Right lobe of liver (tissue), 6 donors: ENCODE results near the gene C19orf67. TPM values are rescaled to one million over a fixed set of nuclear protein-coding genes. Genes with fewer than 3 reads are reported as not detected.

Experiments
- ATAC-seq, 4 donors: fragments of 200-7000 bp; cut with Tn5 transposase; one replicate each; pipeline ENCODE4 v1.9.1; 2020; ENCODE audit warnings: mild to moderate bottlenecking in 4 of 4, moderate library complexity in 4 of 4
- DNase-seq, 3 donors: peaks; one replicate each; pipeline ENCODE4 v3.0.0-alpha.2; 2020
- H3K27ac ChIP-seq, 3 donors: fragments of 200-600 bp; one replicate each; pipeline ENCODE4 v1.8.0; 2022
- H3K27me3 ChIP-seq, 2 donors: fragments of 200-600 bp; one replicate each; pipeline ENCODE4 v1.8.0; 2022
- H3K36me3 ChIP-seq, 4 donors: fragments of 200-600 bp; sonication (generic) in 1 of 4; one replicate each; pipeline versions ENCODE4 v1.5.1 to v1.8.0; 2017 to 2022; ENCODE audit warnings: control low read depth in 1 of 4
- H3K4me1 ChIP-seq, 4 donors: fragments of 200-600 bp; sonication (generic) in 1 of 4; one replicate each; pipeline versions ENCODE4 v1.5.1 to v1.8.0; 2017 to 2022; ENCODE audit warnings: control low read depth in 1 of 4
- H3K4me3 ChIP-seq, 3 donors: fragments of 200-600 bp; one replicate each; pipeline ENCODE4 v1.8.0; 2022
- H3K9me3 ChIP-seq, 4 donors: fragments of 200-600 bp; sonication (generic) in 1 of 4; one replicate each; pipeline versions ENCODE4 v1.5.1 to v1.8.0; 2017 to 2022; ENCODE audit warnings: control low read depth in 1 of 4
- POLR2A ChIP-seq: fragments of 450-650 bp; IDR thresholded peaks from one replicate; pipeline ENCODE4 v1.6.1; 2017; ENCODE audit warnings: antibody characterized with exemption, mild to moderate bottlenecking
- WGBS: methylation state at CpG from one replicate; pipeline ENCODE4 v1.1.6; 2018; ENCODE audit warnings: low coverage, low lambda C conversion rate; ENCODE audit not compliant: insufficient coverage; ENCODE audit errors: missing lambda C conversion rate; 5-methylcytosine and 5-hydroxymethylcytosine counted together
- intact Hi-C, 2 donors: fragments of 100-400 bp; cut with DNase I; formaldehyde crosslinking; loops; one replicate each; pipeline versions ENCODE4 v1.11.2 to v1.14.1; 2022
- total RNA-seq, 6 experiments: library from RNA; depleted of rRNA in 2 of 6; stranded (reverse); fragments of >200 nt in 2 of 6; fragmentation: NEBNext Ultra II Directional in 3 of 6; extraction: Animal tissue kit (Norgen Biotek cat#: 25700) in 3 of 6; gene quantifications; one replicate each; pipeline versions ENCODE4 v1.1.0 to v1.2.4, GENCODE V29; 2016 to 2023
- TF ChIP-seq, protein P1 (sequence below), 4 donors: fragments of 200-600 bp in 3 of 4; fragments of 450-650 bp in 1 of 4; IDR thresholded peaks; one replicate each; pipeline versions ENCODE4 v1.5.1 to v1.8.0; 2016 to 2022; ENCODE audit warnings: antibody characterized with exemption in 4 of 4, mild to moderate bottlenecking in 2 of 4
- donor health status: DM: no; HTN: yes; CAD: no.
- donor health status: DM: no; HTN: no; CAD: no.
- donor health status: DM: no; HTN: no; CAD: no.
- donor health status: DM: no; HTN: yes; CAD: no.
- donor health status: DM: no; HTN: yes; CAD: no.

Gene C19orf67
- total RNA-seq, 6 experiments from 2014 or later: 0.27 TPM; not detected in 5

DNA sequence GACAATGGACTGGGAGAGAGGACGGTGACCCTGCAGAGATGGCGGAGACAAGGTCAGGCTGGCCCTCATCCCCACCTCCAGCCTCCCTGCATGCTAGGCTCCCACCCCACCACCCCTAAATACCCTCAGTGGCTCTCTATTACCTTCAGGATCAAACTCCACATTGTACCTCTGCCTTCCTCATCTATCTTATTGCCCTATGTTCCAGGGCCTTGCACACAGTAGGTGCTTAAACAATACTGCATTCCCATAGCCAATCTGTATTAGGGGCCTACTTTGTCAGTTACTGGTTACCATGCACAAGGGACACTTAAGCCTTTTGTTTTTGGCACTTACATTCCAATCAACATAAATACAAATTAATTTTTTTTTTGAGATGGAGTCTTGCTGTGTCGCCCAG lies 30.2 kb downstream of the C19orf67 start:
- H3K27ac ChIP-seq: no peak overlapping the region
- intact Hi-C loops: loop anchor here in 1 of 2 donors (10.0 kb wide), 1 partner anchor 171 kb away; no protein-coding TSS in a partner anchor
- TF ChIP-seq POLR2A: no peak
- TF ChIP-seq, protein P1, sequence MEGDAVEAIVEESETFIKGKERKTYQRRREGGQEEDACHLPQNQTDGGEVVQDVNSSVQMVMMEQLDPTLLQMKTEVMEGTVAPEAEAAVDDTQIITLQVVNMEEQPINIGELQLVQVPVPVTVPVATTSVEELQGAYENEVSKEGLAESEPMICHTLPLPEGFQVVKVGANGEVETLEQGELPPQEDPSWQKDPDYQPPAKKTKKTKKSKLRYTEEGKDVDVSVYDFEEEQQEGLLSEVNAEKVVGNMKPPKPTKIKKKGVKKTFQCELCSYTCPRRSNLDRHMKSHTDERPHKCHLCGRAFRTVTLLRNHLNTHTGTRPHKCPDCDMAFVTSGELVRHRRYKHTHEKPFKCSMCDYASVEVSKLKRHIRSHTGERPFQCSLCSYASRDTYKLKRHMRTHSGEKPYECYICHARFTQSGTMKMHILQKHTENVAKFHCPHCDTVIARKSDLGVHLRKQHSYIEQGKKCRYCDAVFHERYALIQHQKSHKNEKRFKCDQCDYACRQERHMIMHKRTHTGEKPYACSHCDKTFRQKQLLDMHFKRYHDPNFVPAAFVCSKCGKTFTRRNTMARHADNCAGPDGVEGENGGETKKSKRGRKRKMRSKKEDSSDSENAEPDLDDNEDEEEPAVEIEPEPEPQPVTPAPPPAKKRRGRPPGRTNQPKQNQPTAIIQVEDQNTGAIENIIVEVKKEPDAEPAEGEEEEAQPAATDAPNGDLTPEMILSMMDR (IDR thresholded peaks at IDR 0.05): no peak
- peaks cover 0 to 15% (median 6%) of the 10 kb centered on the region in 4 donors for H3K4me1 ChIP-seq
- peaks cover 0 to 13% (median 5%) of the 10 kb centered on the region in 4 donors for H3K36me3 ChIP-seq
- ATAC-seq (no peak), DNase-seq (no peak)
- no peaks in the 10 kb centered on the region for H3K9me3 ChIP-seq
- H3K4me3 ChIP-seq: no peak overlapping the region
- WGBS: 80% methylated on average over 1 of the region's 3 CpGs
- no peaks in the 10 kb centered on the region for H3K27me3 ChIP-seq

DNA sequence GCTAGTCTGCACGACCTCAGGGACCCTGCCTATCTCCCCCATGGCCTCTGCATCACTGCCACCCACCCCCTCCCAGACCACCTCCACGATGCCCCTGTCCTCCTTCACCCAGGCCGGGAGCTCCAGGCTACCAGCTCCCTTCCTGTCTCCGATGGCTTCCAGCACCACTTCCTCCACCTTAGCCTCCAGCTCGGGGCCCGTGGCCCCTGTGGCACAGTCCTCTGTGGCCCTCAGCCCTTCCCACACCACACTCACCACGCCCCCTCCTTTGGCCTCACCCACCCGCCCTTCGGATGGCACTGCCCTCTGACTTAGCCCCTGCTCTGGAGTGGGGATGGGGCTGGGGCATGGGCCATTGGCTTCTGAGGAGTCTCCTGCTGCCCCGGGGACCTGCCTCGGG lies 30.9 kb downstream of the C19orf67 start:
- peaks cover 0 to 13% (median 5%) of the 10 kb centered on the region in 4 donors for H3K36me3 ChIP-seq
- H3K27ac ChIP-seq: no peak overlapping the region
- no peak for ATAC-seq
- no peak overlapping the region for H3K4me3 ChIP-seq
- no peak for DNase-seq
- intact Hi-C loops: loop anchor here in 1 of 2 donors (10.0 kb wide), 1 partner anchor 170 kb away; no protein-coding TSS in a partner anchor
- peaks cover 0 to 8% (median 3%) of the 10 kb centered on the region in 4 donors for H3K4me1 ChIP-seq
- no peaks in the 10 kb centered on the region for H3K27me3 ChIP-seq
- TF ChIP-seq POLR2A: no peak
- TF ChIP-seq, protein P1 (IDR thresholded peaks at IDR 0.05): no peak
- 63% methylated on average over 8 of the region's 11 CpGs for WGBS
- no peaks in the 10 kb centered on the region for H3K9me3 ChIP-seq

DNA sequence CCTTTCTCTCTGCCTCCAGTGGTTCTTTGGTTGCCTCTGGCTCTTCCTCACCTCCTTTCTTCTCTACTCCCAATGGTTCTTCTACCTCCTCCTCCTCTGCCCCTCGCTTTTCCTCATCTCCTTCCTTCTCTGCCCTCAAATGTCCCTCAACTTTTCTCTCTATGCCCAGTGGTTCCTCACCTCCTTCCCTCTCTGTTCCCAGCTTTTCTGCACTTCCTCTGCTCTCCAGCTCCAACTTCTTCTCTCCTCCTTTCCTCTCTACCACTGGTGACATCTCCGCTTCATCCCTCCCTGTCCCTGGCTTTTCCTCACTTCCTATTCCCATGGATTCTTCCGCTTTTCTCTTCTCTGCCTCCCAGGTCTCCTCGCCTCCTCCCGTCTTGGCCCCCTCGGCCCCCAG lies 31.5 kb downstream of the C19orf67 start:
- Histone ChIP-seq H3K9me3 (no peaks in the 10 kb centered on the region), H3K27me3 (no peaks in the 10 kb centered on the region), H3K27ac (no peak overlapping the region), H3K36me3 (peaks cover 0 to 13% (median 5%) of the 10 kb centered on the region in 4 donors), H3K4me3 (no peak overlapping the region), H3K4me1 (peaks cover 0 to 3% (median 1%) of the 10 kb centered on the region in 4 donors)
- TF ChIP-seq POLR2A: no peak
- TF ChIP-seq, protein P1 (IDR thresholded peaks at IDR 0.05): no peak
- DNase-seq (no peak), ATAC-seq (no peak)
- 89% methylated on average over 6 of the region's 6 CpGs for WGBS
- intact Hi-C loops: loop anchor here in 1 of 2 donors (10.0 kb wide), 1 partner anchor 169 kb away; no protein-coding TSS in a partner anchor

DNA sequence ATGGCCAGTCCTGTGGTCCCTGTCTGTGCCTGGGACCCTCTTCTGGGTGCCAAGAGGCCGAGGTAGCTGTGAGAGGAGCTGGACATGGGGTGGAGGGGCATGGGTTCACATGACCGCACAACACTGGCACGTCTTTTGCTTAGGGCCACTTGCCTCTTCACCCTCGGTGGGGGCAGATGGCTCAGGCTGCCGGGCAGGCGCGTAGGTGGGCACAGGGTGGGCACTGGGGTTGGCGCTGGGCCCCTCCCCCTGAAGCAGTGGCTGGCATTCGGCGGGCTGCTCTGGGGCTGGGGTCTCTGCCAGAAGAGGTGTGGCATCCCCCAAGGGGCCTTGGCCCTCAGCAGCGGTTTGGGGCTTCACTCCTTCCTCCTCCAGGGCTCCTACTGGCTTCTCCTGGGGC lies 32.1 kb downstream of the C19orf67 start:
- Histone ChIP-seq H3K27ac (no peak overlapping the region), H3K9me3 (no peaks in the 10 kb centered on the region)
- intact Hi-C loops: loop anchor here in 1 of 2 donors (10.0 kb wide), 1 partner anchor 169 kb away; no protein-coding TSS in a partner anchor

More for the DNA sequence above, 32.1 kb downstream of the C19orf67 start:
- Histone ChIP-seq H3K36me3 (peaks cover 0 to 13% (median 5%) of the 10 kb centered on the region in 4 donors), H3K4me3 (no peak overlapping the region), H3K4me1 (no peaks in the 10 kb centered on the region), H3K27me3 (no peaks in the 10 kb centered on the region)
- ATAC-seq: peak in 1 of 4 donors; percentile 4
- DNase-seq: no peak
- no CpG with 5 or more reads among the region's 11 CpGs for WGBS
- TF ChIP-seq, protein P1 (IDR thresholded peaks at IDR 0.05): no peak
- TF ChIP-seq POLR2A: no peak
